HCT116 (cell line): ENCODE measurements around the gene DOCK1. TPM values are rescaled to one million over a fixed set of nuclear protein-coding genes. Genes with fewer than 3 reads are reported as not detected.

Experiments used
- ATAC-seq: fragments of 200-7000 bp; cut with Tn5 transposase; 2 replicates; pipeline ENCODE4 v1.9.1; 2020; ENCODE audit warnings: mild to moderate bottlenecking, moderate library complexity
- BruUV-seq: library from RNA; stranded (reverse); fragments of 400-500 nt; replicated peaks from 2 replicates; lab custom pipeline; 2021; lab: Mats Ljungman, UMichigan
- CTCF ChIA-PET: fragments of 300-600 bp; sonication (Branson Sonifier 250); formaldehyde crosslinking; loops from one replicate; lab custom pipeline; 2021; ENCODE audit warnings: antibody characterized with exemption; lab: Charles Lee
- POLR2A ChIA-PET: fragments of 300-600, 350-600 bp; sonication (Branson Sonifier 250); formaldehyde crosslinking; loops from one replicate; lab custom pipeline; 2021; ENCODE audit warnings: antibody characterized with exemption; lab: Charles Lee
- RAD21 ChIA-PET, 2 experiments: fragments of 300-600 bp; sonication (Branson Sonifier 250); formaldehyde crosslinking; loops; one replicate each; lab custom pipeline; 2023; ENCODE audit warnings: low total read pairs in 2 of 2; ENCODE audit not compliant: uncharacterized antibody in 2 of 2, unreplicated experiment in 2 of 2, low non-redundant PET in 1 of 2; lab: Charles Lee
- DNase-seq: peaks from one replicate; pipeline ENCODE4 v3.0.0-alpha.2; 2010; ENCODE audit warnings: low read depth, low spot score
- H2AFZ ChIP-seq: fragments of 200-600 bp; shearing (Covaris generic), sonication (generic); 2 replicates; pipeline ENCODE4 v1.6.1; 2017; ENCODE audit warnings: low read depth, mixed run types, mixed read lengths, antibody characterized with exemption, low read length; ENCODE audit not compliant: poor library complexity, severe bottlenecking
- H3K27ac ChIP-seq: 2 replicates; pipeline ENCODE4 v1.5.1; 2012; ENCODE audit warnings: low read depth, low read length
- H3K27me3 ChIP-seq: fragments of 200-600 bp; sonication (generic); 2 replicates; pipeline ENCODE4 v1.6.1; 2016; ENCODE audit warnings: mixed run types, low read length, mixed read lengths; ENCODE audit not compliant: insufficient read depth
- H3K36me3 ChIP-seq, 2 experiments: fragments of 200-500 bp in 1 of 2; fragments of 200-600 bp in 1 of 2; sonication (Bioruptor generic) in 1 of 2; sonication (generic) in 1 of 2; 2 replicates each; pipeline versions ENCODE4 v1.5.1 to v1.6.1; 2014 to 2016; ENCODE audit warnings: low read length in 2 of 2, inconsistent platforms in 1 of 2, mixed read lengths in 1 of 2, mixed run types in 1 of 2; ENCODE audit not compliant: insufficient read depth in 2 of 2, control insufficient read depth in 1 of 2
- H3K4me1 ChIP-seq, 2 experiments: fragments of 200-600 bp in 1 of 2; sonication (generic) in 1 of 2; 2 replicates each; pipeline versions ENCODE4 v1.5.1 to v1.6.1; 2012 to 2017; ENCODE audit warnings: low read length in 2 of 2, inconsistent platforms in 1 of 2, mild to moderate bottlenecking in 1 of 2, mixed read lengths in 1 of 2, mixed run types in 1 of 2, moderate library complexity in 1 of 2; ENCODE audit not compliant: insufficient read depth in 2 of 2, control insufficient read depth in 1 of 2
- H3K4me2 ChIP-seq: fragments of 200-600 bp; sonication (generic); 2 replicates; pipeline ENCODE4 v1.6.1; 2017; ENCODE audit warnings: mixed run types, low read length, mixed read lengths
- H3K4me3 ChIP-seq, 2 experiments: fragments of 200-600 bp in 1 of 2; sonication (generic) in 1 of 2; replicated peaks in 1 of 2; 2 replicates each; pipeline ENCODE4 v1.5.1; 2011 to 2016; ENCODE audit warnings: low read length in 2 of 2, control low read depth in 1 of 2, low read depth in 1 of 2, mild to moderate bottlenecking in 1 of 2, mixed read lengths in 1 of 2, mixed run types in 1 of 2
- H3K79me2 ChIP-seq: fragments of 200-600 bp; sonication (generic); 2 replicates; pipeline ENCODE4 v1.6.1; 2017; ENCODE audit warnings: mild to moderate bottlenecking, mixed run types, low read length, moderate library complexity, mixed read lengths; ENCODE audit not compliant: insufficient read depth
- H3K9ac ChIP-seq: fragments of 200-600 bp; sonication (generic); 2 replicates; pipeline ENCODE4 v1.6.1; 2016; ENCODE audit warnings: low read length, mixed read lengths
- H3K9me2 ChIP-seq: fragments of 200-600 bp; sonication (generic), shearing (Covaris generic); 2 replicates; pipeline ENCODE4 v1.6.1; 2017; ENCODE audit warnings: mixed run types, mild to moderate bottlenecking, moderate library complexity; ENCODE audit not compliant: insufficient read depth
- H3K9me3 ChIP-seq, 2 experiments: fragments of 200-500 bp in 1 of 2; fragments of 200-600 bp in 1 of 2; sonication (Bioruptor generic) in 1 of 2; sonication (generic) in 1 of 2; 2 replicates each; pipeline ENCODE4 v1.6.1; 2014 to 2017; ENCODE audit warnings: low read length in 2 of 2, mixed read lengths in 2 of 2, inconsistent platforms in 1 of 2, low read depth in 1 of 2, mild to moderate bottlenecking in 1 of 2, mixed run types in 1 of 2, moderate library complexity in 1 of 2; ENCODE audit not compliant: control insufficient read depth in 1 of 2, insufficient read depth in 1 of 2
- H4K20me1 ChIP-seq: fragments of 200-600 bp; sonication (generic), shearing (Covaris generic); 2 replicates; pipeline ENCODE4 v1.6.1; 2017; ENCODE audit warnings: mixed run types, mild to moderate bottlenecking, moderate library complexity; ENCODE audit not compliant: insufficient read depth
- ATF3 ChIP-seq: IDR thresholded peaks from 2 replicates; pipeline ENCODE4 v1.6.1; 2012
- CEBPB ChIP-seq: IDR thresholded peaks from 2 replicates; pipeline ENCODE4 v1.6.1; 2012; ENCODE audit warnings: low read depth
- CTCF ChIP-seq, 3 experiments: fragments of 200-600 bp in 1 of 3; sonication (generic) in 1 of 3; IDR thresholded peaks in 2 of 3; conservative IDR thresholded peaks in 1 of 3; 2 replicates each; pipeline ENCODE4 v1.5.1; 2012 to 2017; ENCODE audit warnings: low read depth in 2 of 3, low read length in 2 of 3, antibody characterized with exemption in 1 of 3, borderline replicate concordance in 1 of 3, control low read depth in 1 of 3, mild to moderate bottlenecking in 1 of 3, mixed read lengths in 1 of 3, mixed run types in 1 of 3, moderate library complexity in 1 of 3; ENCODE audit not compliant: insufficient read depth in 1 of 3
- EGR1 ChIP-seq: IDR thresholded peaks from 2 replicates; pipeline ENCODE4 v1.6.1; 2012; ENCODE audit warnings: low read depth
- ELF1 ChIP-seq: IDR thresholded peaks from 2 replicates; pipeline ENCODE4 v1.6.1; 2012; ENCODE audit warnings: low read depth, borderline replicate concordance
- EZH2phosphoT487 ChIP-seq: fragments of 200-600 bp; IDR thresholded peaks from 2 replicates; pipeline ENCODE4 v1.6.1; 2018; ENCODE audit warnings: antibody characterized with exemption, borderline replicate concordance
- FOSL1 ChIP-seq: IDR thresholded peaks from 2 replicates; pipeline ENCODE4 v1.6.1; 2012; ENCODE audit warnings: low read depth
- JUND ChIP-seq: IDR thresholded peaks from 2 replicates; pipeline ENCODE4 v1.6.1; 2012
- MAX ChIP-seq: IDR thresholded peaks from 2 replicates; pipeline ENCODE4 v1.6.1; 2012
- POLR2A ChIP-seq: IDR thresholded peaks from 2 replicates; pipeline ENCODE4 v1.7.0; 2011; ENCODE audit warnings: borderline replicate concordance; ENCODE audit not compliant: insufficient read depth, insufficient read length; ENCODE audit errors: extremely low read depth
- POLR2AphosphoS5 ChIP-seq: IDR thresholded peaks from 2 replicates; pipeline ENCODE4 v1.6.1; 2011; ENCODE audit warnings: mild to moderate bottlenecking, low read depth, low read length, moderate library complexity
- RAD21 ChIP-seq: IDR thresholded peaks from 2 replicates; pipeline ENCODE4 v1.6.1; 2012; ENCODE audit warnings: low read depth, mild to moderate bottlenecking
- REST ChIP-seq: IDR thresholded peaks from 2 replicates; pipeline ENCODE4 v1.6.1; 2012; ENCODE audit warnings: low read depth
- SRF ChIP-seq: IDR thresholded peaks from 2 replicates; pipeline ENCODE4 v1.6.1; 2012; ENCODE audit warnings: low read depth
- TCF7L2 ChIP-seq: IDR thresholded peaks from 2 replicates; pipeline ENCODE4 v1.7.0; 2011; ENCODE audit warnings: borderline replicate concordance, inconsistent platforms; ENCODE audit not compliant: insufficient read depth, insufficient read length; ENCODE audit errors: extremely low read depth
- YY1 ChIP-seq: IDR thresholded peaks from 2 replicates; pipeline ENCODE4 v1.6.1; 2011; ENCODE audit warnings: low read length, low read depth, moderate library complexity, mild to moderate bottlenecking; ENCODE audit not compliant: insufficient replicate concordance; ENCODE audit errors: extremely low read depth
- ZFX ChIP-seq: fragments of 450-650 bp; IDR thresholded peaks from 2 replicates; pipeline ENCODE4 v1.6.1; 2017
- ZNF274 ChIP-seq: fragments of 200-500 bp; sonication (Bioruptor generic); IDR thresholded peaks from 2 replicates; pipeline ENCODE4 v1.6.1; 2014; ENCODE audit warnings: mild to moderate bottlenecking, low read depth, low read length, inconsistent platforms
- intact Hi-C: fragments of 100-400 bp; cut with micrococcal nuclease; formaldehyde crosslinking; loops from 2 replicates; pipeline ENCODE4 v1.10.0; 2022
- total RNA-seq: library from RNA; stranded (reverse); gene quantifications from one replicate; pipeline ENCODE4 v1.2.1, GENCODE V29; 2021; ENCODE audit not compliant: unreplicated experiment

DOCK1 gene
- total RNA-seq, 1 experiment from 2014 or later, result 46.5 TPM

- TF ChIP-seq MAX, result no peak
- no peak for TF ChIP-seq ZFX
- no peak for TF ChIP-seq ZNF274
These were observed 104.1 kb downstream of the DOCK1 start (continued) for GRCh38 chr10:127009366-127009765.

- H3K36me3 ChIP-seq, result no peaks in the 10 kb centered on the region; a peak in 1 of 4 replicates
- no peaks in the 10 kb centered on the region for H3K27me3 ChIP-seq
- no peak for ATAC-seq
These were observed 105.9 kb downstream of the DOCK1 start for GRCh38 chr10:127011174-127011573.

More at GRCh38 chr10:127011174-127011573, 105.9 kb downstream of the DOCK1 start:
- ChIA-PET RAD21 (no interaction called here), POLR2A (no interaction called here), CTCF (no interaction called here)
- Histone ChIP-seq H2AFZ (no peak overlapping the region), H3K9me3 (no peaks in the 10 kb centered on the region), H3K4me1 (peaks cover 0 to 17% of the 10 kb centered on the region in 2 experiments; a peak in 1 of 4 replicates), H3K79me2 (no peaks in the 10 kb centered on the region), H3K9ac (no peak overlapping the region), H3K27ac (no peak overlapping the region), H3K4me2 (no peak overlapping the region), H3K4me3 (no peak overlapping the region), H4K20me1 (no peaks in the 10 kb centered on the region)
- no TSS peak for BruUV-seq
- DNase-seq, result no peak
- intact Hi-C loops, result no loop called here
- TF ChIP-seq CEBPB (no peak), FOSL1 (no peak), POLR2A (no peak), ATF3 (no peak), ELF1 (no peak), SRF (no peak), YY1 (no peak), EGR1 (no peak), ZFX (no peak), EZH2phosphoT487 (no peak), JUND (no peak), MAX (no peak), REST (no peak), TCF7L2 (no peak), ZNF274 (no peak), CTCF (IDR thresholded peaks at IDR 0.05 in 2 of 3, conservative IDR thresholded peaks at IDR 0.05 in 1 of 3; ENCODE audit: borderline replicate concordance in 1 of 3, insufficient read depth in 1 of 3, low read depth in 2 of 3, low read length in 2 of 3) (no peak), RAD21 (no peak), POLR2AphosphoS5 (no peak)
- TF ChIP-seq, all 23 proteins: peak for 0
- H3K9me2 ChIP-seq, result no peaks in the 10 kb centered on the region
